Measurements from ENCODE around the gene SACM1L.
A peak's percentile ranks its signal among the peaks of the same experiment; 100 is the strongest.

The SACM1L gene

GRCh38 chr3:45700570-45701073 lies 11.4 kb downstream of the SACM1L start:
- DNase-seq, result no peak

- no peak for DNase-seq
These were observed 12.1 kb downstream of the SACM1L start for GRCh38 chr3:45701172-45701867.

- no peak for DNase-seq
These were observed 15.2 kb downstream of the SACM1L start for GRCh38 chr3:45704301-45704943.

GRCh38 chr3:45705839-45706808 lies 16.9 kb downstream of the SACM1L start:
- DNase-seq, result no peak

GRCh38 chr3:45711931-45712330 lies 22.7 kb downstream of the SACM1L start:
- peak; percentile 29 for DNase-seq

GRCh38 chr3:45712434-45713110 lies 23.4 kb downstream of the SACM1L start:
- DNase-seq, result no peak

- DNase-seq, result no peak
These were observed 26.7 kb downstream of the SACM1L start for GRCh38 chr3:45715945-45716344.

- DNase-seq, result no peak
These were observed 27.7 kb downstream of the SACM1L start for GRCh38 chr3:45716790-45717336.

- DNase-seq, result no peak
These were observed 30.7 kb downstream of the SACM1L start for GRCh38 chr3:45719655-45720487.

GRCh38 chr3:45724911-45725310 lies 35.7 kb downstream of the SACM1L start:
- DNase-seq, result peak; percentile 64

- DNase-seq, result no peak
These were observed 40.4 kb downstream of the SACM1L start for GRCh38 chr3:45729614-45730013.

GRCh38 chr3:45730409-45731154 lies 41.4 kb downstream of the SACM1L start:
- no peak for DNase-seq

GRCh38 chr3:45736707-45737106 lies 47.5 kb downstream of the SACM1L start:
- no peak for DNase-seq

GRCh38 chr3:45737234-45737633 lies 48.0 kb downstream of the SACM1L start:
- no peak for DNase-seq

- DNase-seq, result no peak
These were observed 50.8 kb downstream of the SACM1L start for GRCh38 chr3:45739991-45740390.

- no peak for DNase-seq
These were observed 52.1 kb downstream of the SACM1L start for GRCh38 chr3:45741247-45741646.

- no peak for DNase-seq
These were observed 52.7 kb downstream of the SACM1L start for GRCh38 chr3:45741742-45742460.

- no peak for DNase-seq
These were observed 53.4 kb downstream of the SACM1L start for GRCh38 chr3:45742461-45743089.

GRCh38 chr3:45746165-45746776 lies 57.1 kb downstream of the SACM1L start:
- no peak for DNase-seq

Measured in suppressor macrophage treated with lipopolysaccharide for 4 hours (primary cell).